Measurements from ENCODE around the gene STRIP1.

Gene STRIP1

DNA sequence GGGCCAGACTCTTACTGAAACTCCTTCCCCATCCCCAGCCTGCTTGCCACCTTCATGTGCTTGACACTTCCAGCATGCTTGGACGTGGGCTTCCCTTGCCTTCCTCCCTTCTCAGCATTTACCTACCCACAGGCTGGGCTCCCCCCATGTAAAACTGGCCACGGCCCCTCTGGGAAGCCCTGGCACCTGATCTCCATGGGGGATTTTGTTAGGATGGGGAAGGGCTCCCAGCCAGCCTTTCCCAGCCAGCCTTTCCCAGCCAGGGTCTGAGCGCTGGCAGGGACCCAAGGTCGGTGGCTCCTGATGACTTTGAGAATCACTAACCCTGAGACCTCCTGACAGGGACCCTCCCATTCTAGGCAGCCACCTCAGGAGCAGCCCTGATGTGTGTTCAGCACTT lies 29.4 kb downstream of the STRIP1 start:
- no peak overlapping the region for H3K4me2 ChIP-seq (ENCODE audit: low read depth, low read length, poor library complexity, severe bottlenecking)
- no peaks in the 10 kb centered on the region for H3K9me2 ChIP-seq (replicated peaks; ENCODE audit: low read depth, low read length)
- no peaks in the 10 kb centered on the region for H3K4me1 ChIP-seq (ENCODE audit: insufficient read depth, low read length, poor library complexity, severe bottlenecking)
- H3K9ac ChIP-seq (ENCODE audit: low read depth, low read length, poor library complexity, severe bottlenecking) = no peak overlapping the region
- H4K20me1 ChIP-seq (ENCODE audit: insufficient read depth, low read length, poor library complexity, severe bottlenecking) = no peaks in the 10 kb centered on the region
- H3K36me3 ChIP-seq (ENCODE audit: insufficient read depth, low read length) = no peaks in the 10 kb centered on the region; the same call in 1 of the 2 replicates
- no peaks in the 10 kb centered on the region for H3K79me2 ChIP-seq (ENCODE audit: insufficient read depth, low read length)
- no peaks in the 10 kb centered on the region for H3K9me3 ChIP-seq (ENCODE audit: insufficient read depth, low read depth, low read length)
- TF ChIP-seq, protein P1, sequence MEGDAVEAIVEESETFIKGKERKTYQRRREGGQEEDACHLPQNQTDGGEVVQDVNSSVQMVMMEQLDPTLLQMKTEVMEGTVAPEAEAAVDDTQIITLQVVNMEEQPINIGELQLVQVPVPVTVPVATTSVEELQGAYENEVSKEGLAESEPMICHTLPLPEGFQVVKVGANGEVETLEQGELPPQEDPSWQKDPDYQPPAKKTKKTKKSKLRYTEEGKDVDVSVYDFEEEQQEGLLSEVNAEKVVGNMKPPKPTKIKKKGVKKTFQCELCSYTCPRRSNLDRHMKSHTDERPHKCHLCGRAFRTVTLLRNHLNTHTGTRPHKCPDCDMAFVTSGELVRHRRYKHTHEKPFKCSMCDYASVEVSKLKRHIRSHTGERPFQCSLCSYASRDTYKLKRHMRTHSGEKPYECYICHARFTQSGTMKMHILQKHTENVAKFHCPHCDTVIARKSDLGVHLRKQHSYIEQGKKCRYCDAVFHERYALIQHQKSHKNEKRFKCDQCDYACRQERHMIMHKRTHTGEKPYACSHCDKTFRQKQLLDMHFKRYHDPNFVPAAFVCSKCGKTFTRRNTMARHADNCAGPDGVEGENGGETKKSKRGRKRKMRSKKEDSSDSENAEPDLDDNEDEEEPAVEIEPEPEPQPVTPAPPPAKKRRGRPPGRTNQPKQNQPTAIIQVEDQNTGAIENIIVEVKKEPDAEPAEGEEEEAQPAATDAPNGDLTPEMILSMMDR (conservative IDR thresholded peaks at IDR 0.05; ENCODE audit: low read length) = no peak
- TF ChIP-seq EZH2phosphoT487 (IDR thresholded peaks at IDR 0.05; ENCODE audit: borderline replicate concordance) = no peak
- H3F3A ChIP-seq (ENCODE audit: low read depth) = no peaks in the 10 kb centered on the region
- no peak overlapping the region for H3K4me3 ChIP-seq (ENCODE audit: low read length, poor library complexity, severe bottlenecking)
- H3K27me3 ChIP-seq (ENCODE audit: insufficient read depth, low read length, poor library complexity, severe bottlenecking) = no peaks in the 10 kb centered on the region
- no peak overlapping the region for H2AFZ ChIP-seq (ENCODE audit: low read length)

DNA sequence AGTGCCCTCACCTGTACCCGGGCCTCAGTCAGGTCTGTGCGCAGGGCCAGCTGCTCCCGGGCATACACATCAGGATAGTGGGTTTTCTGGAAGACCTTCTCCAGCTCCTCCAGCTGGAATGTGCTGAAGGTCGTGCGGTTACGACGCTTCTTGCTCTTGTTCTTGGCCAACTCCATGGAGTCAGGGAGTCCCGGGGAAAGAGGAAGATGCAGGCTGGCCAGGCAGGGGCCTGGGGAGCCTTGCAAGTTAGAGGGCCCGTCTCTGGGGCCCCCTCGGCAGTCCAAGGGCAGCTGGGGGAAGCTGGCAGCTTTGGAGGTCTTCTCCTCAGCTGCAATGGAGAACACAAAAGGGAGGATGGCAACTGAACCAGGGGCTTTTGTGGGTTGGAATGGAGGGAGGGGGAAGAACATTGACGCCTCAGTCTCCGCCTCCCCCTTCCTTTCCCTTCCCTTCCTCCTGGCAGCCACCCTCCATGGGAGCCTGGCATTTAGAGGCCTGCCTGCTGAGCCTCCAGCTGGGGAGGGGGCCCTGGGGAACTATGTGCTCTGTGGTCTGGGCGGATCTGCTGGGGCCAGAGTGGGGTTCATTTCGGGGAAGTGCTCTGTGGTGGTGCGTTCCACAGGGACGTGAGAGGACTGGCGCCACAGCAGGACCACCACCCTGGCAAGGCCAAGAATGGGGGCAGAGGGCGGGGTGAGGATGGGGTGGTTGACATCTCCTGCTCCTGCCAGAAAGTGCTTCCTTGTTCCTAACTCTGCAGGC lies 30.3 kb downstream of the STRIP1 start:
- H4K20me1 ChIP-seq (ENCODE audit: insufficient read depth, low read length, poor library complexity, severe bottlenecking) = no peaks in the 10 kb centered on the region
- no peaks in the 10 kb centered on the region for H3K4me1 ChIP-seq (ENCODE audit: insufficient read depth, low read length, poor library complexity, severe bottlenecking)
- H3F3A ChIP-seq (ENCODE audit: low read depth) = no peaks in the 10 kb centered on the region
- H3K4me2 ChIP-seq (ENCODE audit: low read depth, low read length, poor library complexity, severe bottlenecking) = no peak overlapping the region
- TF ChIP-seq EZH2phosphoT487 (IDR thresholded peaks at IDR 0.05; ENCODE audit: borderline replicate concordance) = no peak
- TF ChIP-seq, protein P1 (conservative IDR thresholded peaks at IDR 0.05; ENCODE audit: low read length) = no peak
- no peak overlapping the region for H2AFZ ChIP-seq (ENCODE audit: low read length)
- H3K4me3 ChIP-seq (ENCODE audit: low read length, poor library complexity, severe bottlenecking) = no peak overlapping the region
- H3K79me2 ChIP-seq (ENCODE audit: insufficient read depth, low read length) = no peaks in the 10 kb centered on the region
- no peaks in the 10 kb centered on the region for H3K9me3 ChIP-seq (ENCODE audit: insufficient read depth, low read depth, low read length)
- no peaks in the 10 kb centered on the region for H3K36me3 ChIP-seq (ENCODE audit: insufficient read depth, low read length)
- H3K9me2 ChIP-seq (replicated peaks; ENCODE audit: low read depth, low read length) = no peaks in the 10 kb centered on the region
- no peak overlapping the region for H3K9ac ChIP-seq (ENCODE audit: low read depth, low read length, poor library complexity, severe bottlenecking)
- H3K27me3 ChIP-seq (ENCODE audit: insufficient read depth, low read length, poor library complexity, severe bottlenecking) = no peaks in the 10 kb centered on the region

DNA sequence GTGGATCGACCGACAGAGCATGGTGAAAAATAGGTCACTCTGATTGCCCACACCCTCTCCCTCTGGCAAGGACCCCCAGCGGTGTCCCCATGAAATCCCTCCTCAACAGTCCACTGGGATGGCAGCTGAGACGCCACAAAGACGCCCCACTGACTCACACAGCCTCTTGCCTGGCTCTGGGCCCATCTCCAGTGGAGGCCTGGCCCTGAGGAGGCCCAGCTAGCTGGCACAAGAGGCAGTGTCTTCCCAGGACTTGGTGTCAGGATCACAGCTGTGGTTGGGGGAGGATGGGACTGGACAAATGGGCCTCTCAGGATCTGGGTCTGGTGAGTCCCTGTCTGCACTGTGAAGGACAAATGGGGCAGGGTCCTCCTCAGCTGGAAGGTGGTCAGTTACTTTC lies 31.4 kb downstream of the STRIP1 start:
- no peak overlapping the region for H3K4me3 ChIP-seq (ENCODE audit: low read length, poor library complexity, severe bottlenecking)
- no peaks in the 10 kb centered on the region for H3K27me3 ChIP-seq (ENCODE audit: insufficient read depth, low read length, poor library complexity, severe bottlenecking)
- no peaks in the 10 kb centered on the region for H3K9me3 ChIP-seq (ENCODE audit: insufficient read depth, low read depth, low read length)
- H3K9ac ChIP-seq (ENCODE audit: low read depth, low read length, poor library complexity, severe bottlenecking) = no peak overlapping the region
- H3K79me2 ChIP-seq (ENCODE audit: insufficient read depth, low read length) = no peaks in the 10 kb centered on the region
- no peaks in the 10 kb centered on the region for H3K9me2 ChIP-seq (replicated peaks; ENCODE audit: low read depth, low read length)
- no peak overlapping the region for H3K4me2 ChIP-seq (ENCODE audit: low read depth, low read length, poor library complexity, severe bottlenecking)
- no peaks in the 10 kb centered on the region for H3K4me1 ChIP-seq (ENCODE audit: insufficient read depth, low read length, poor library complexity, severe bottlenecking)
- H2AFZ ChIP-seq (ENCODE audit: low read length) = no peak overlapping the region
- H3K36me3 ChIP-seq (ENCODE audit: insufficient read depth, low read length) = no peaks in the 10 kb centered on the region
- H4K20me1 ChIP-seq (ENCODE audit: insufficient read depth, low read length, poor library complexity, severe bottlenecking) = no peaks in the 10 kb centered on the region
- TF ChIP-seq, protein P1 (conservative IDR thresholded peaks at IDR 0.05; ENCODE audit: low read length) = no peak
- TF ChIP-seq EZH2phosphoT487 (IDR thresholded peaks at IDR 0.05; ENCODE audit: borderline replicate concordance) = no peak
- H3F3A ChIP-seq (ENCODE audit: low read depth) = no peaks in the 10 kb centered on the region
